22Rv1 (cell line): ENCODE results near the gene PLD4.
"Not testable (repeated sequence)": the region's sequence is repeated elsewhere in the genome, so short reads cannot be mapped to it uniquely, and the experiment has no call there.

ENCODE experiments used
- H3K27ac ChIP-seq: fragments of 450-650 bp; 2 replicates; pipeline ENCODE4 v1.5.1; 2017
- CTCF ChIP-seq: fragments of 450-650 bp; IDR thresholded peaks from 2 replicates; pipeline ENCODE4 v1.5.1; 2017; ENCODE audit warnings: mild to moderate bottlenecking
- ZFX ChIP-seq: fragments of 450-650 bp; IDR thresholded peaks from 2 replicates; pipeline ENCODE4 v1.6.1; 2017; ENCODE audit warnings: antibody characterized with exemption, borderline replicate concordance

PLD4 gene

GRCh38 chr14:104912053-104912452 lies 12.6 kb upstream of the PLD4 start:
- TF ChIP-seq ZFX (no peak), CTCF (no peak)
- no peak overlapping the region for H3K27ac ChIP-seq

- no peak overlapping the region for H3K27ac ChIP-seq
- no peak for TF ChIP-seq ZFX
- no peak for TF ChIP-seq CTCF
Measured at GRCh38 chr14:104913435-104913834, 11.2 kb upstream of the PLD4 start.

GRCh38 chr14:104917116-104917515 lies 7.6 kb upstream of the PLD4 start:
- no peak overlapping the region for H3K27ac ChIP-seq

GRCh38 chr14:104917993-104918392 lies 6.7 kb upstream of the PLD4 start:
- TF ChIP-seq CTCF: no peak
- TF ChIP-seq ZFX: no peak

More at GRCh38 chr14:104917116-104917515, 7.6 kb upstream of the PLD4 start:
- no peak for TF ChIP-seq CTCF

GRCh38 chr14:104919152-104919992 lies 5.3 kb upstream of the PLD4 start:
- H3K27ac ChIP-seq: not testable (repeated sequence)

More at GRCh38 chr14:104917993-104918392, 6.7 kb upstream of the PLD4 start:
- no peak overlapping the region for H3K27ac ChIP-seq

GRCh38 chr14:104919993-104920315 lies 4.7 kb upstream of the PLD4 start:
- TF ChIP-seq CTCF (no peak), ZFX (no peak)
- H3K27ac ChIP-seq: no peak overlapping the region

GRCh38 chr14:104923640-104924420 lies 849 bp upstream of the PLD4 start:
- H3K27ac ChIP-seq: no peak overlapping the region
- no peak for TF ChIP-seq CTCF
